Measurements from ENCODE around the gene TBCD.
"Not testable (repeated sequence)": the region's sequence is repeated elsewhere in the genome, so short reads cannot be mapped to it uniquely, and the experiment has no call there.

The TBCD gene

DNA sequence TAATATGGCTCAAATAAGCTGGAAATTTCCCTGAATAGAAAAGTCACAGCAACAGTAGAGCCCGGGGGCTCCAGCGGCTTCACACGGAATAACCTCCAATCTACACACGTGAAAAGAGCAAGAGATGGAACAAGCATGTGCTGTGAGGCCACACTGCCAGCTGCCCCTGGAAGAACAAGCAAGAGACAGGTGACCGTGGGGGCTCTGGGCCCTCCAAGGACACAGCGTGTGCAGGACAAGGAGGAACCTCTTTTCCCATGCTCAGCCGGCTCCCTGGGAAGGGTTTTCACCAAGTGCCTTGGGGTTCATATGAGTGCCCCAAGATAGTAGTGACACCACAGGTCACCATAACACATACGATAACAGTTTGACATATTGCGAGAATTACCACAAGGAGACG lies 198.1 kb downstream of the TBCD start:
- Histone ChIP-seq H3K27me3 (ENCODE audit: insufficient read depth, low read length) (no peaks in the 10 kb centered on the region), H3K36me3 (ENCODE audit: insufficient read depth, low read length) (peaks cover 29% of the 10 kb centered on the region; the same call in 1 of the 2 replicates), H3K9me3 (ENCODE audit: insufficient read depth, low read depth, low read length) (peaks cover 87% of the 10 kb centered on the region), H3K9ac (ENCODE audit: low read depth, low read length) (no peak overlapping the region), H3K4me3 (ENCODE audit: low read length) (no peak overlapping the region), H3K27ac (ENCODE audit: low read depth, low read length) (no peak overlapping the region), H3K4me1 (ENCODE audit: insufficient read depth, low read length) (no peaks in the 10 kb centered on the region)
- WGBS = 96% methylated on average over 10 of the region's 10 CpGs

DNA sequence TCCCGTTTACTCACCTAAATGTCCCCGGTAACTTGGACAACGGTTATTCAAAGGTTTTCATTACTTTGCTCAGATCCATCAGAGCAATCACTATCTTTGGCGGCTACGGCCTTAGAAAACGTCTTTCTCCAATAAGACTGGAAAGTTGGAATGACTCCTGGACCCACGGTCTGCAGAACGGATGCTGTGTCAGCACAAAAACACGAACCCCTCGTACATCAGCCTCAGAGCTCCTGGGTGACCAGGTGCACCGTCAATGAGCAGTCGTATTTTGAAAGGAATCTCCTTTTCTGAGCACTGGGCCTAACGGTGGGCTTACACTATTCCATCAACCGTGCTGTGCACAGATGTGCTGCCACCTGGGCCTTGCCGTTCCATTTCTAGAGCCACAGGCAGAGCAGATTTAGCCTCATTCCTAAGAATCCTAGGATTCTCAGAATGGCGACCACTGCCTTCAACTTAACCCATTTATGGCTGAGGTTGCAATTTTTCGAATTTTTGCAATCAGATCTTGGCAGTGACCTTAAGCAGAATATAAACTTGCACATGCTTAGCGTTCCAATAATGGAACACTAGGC lies 198.7 kb downstream of the TBCD start:
- no peak overlapping the region for H3K27ac ChIP-seq (ENCODE audit: low read depth, low read length)
- H3K4me3 ChIP-seq (ENCODE audit: low read length) = no peak overlapping the region
- no peaks in the 10 kb centered on the region for H3K4me1 ChIP-seq (ENCODE audit: insufficient read depth, low read length)
- 96% methylated on average over 18 of the region's 18 CpGs for WGBS
- H3K27me3 ChIP-seq (ENCODE audit: insufficient read depth, low read length) = no peaks in the 10 kb centered on the region
- H3K9ac ChIP-seq (ENCODE audit: low read depth, low read length) = no peak overlapping the region
- H3K36me3 ChIP-seq (ENCODE audit: insufficient read depth, low read length) = peaks cover 24% of the 10 kb centered on the region; the same call in 1 of the 2 replicates
- peaks cover 87% of the 10 kb centered on the region for H3K9me3 ChIP-seq (ENCODE audit: insufficient read depth, low read depth, low read length)

DNA sequence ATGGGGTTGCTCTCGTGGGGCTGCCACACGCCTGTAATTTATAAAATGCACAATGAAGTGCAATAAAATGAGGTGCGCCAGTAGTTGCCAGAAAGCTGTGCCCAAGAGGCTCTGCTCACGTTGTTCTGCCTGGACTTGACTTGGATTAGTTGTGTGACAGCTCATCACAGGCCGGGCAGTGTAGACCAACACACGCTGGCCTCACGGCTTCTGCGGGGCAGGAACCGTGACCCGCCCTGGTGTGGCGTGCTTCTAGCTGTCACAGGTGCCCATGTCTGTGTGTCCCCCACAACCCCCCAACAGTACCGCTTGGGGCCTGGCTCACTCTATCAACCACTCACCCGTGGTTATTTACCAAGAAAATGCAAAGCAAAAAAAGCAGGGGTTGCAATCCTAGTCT lies 200.2 kb downstream of the TBCD start:
- Histone ChIP-seq H3K9me3 (ENCODE audit: insufficient read depth, low read depth, low read length) (peaks cover 76% of the 10 kb centered on the region), H3K4me3 (ENCODE audit: low read length) (no peak overlapping the region), H3K4me1 (ENCODE audit: insufficient read depth, low read length) (no peaks in the 10 kb centered on the region), H3K27me3 (ENCODE audit: insufficient read depth, low read length) (no peaks in the 10 kb centered on the region), H3K9ac (ENCODE audit: low read depth, low read length) (no peak overlapping the region), H3K27ac (ENCODE audit: low read depth, low read length) (no peak overlapping the region), H3K36me3 (ENCODE audit: insufficient read depth, low read length) (peaks cover 18% of the 10 kb centered on the region; the same call in 1 of the 2 replicates)
- 97% methylated on average over 13 of the region's 13 CpGs for WGBS

DNA sequence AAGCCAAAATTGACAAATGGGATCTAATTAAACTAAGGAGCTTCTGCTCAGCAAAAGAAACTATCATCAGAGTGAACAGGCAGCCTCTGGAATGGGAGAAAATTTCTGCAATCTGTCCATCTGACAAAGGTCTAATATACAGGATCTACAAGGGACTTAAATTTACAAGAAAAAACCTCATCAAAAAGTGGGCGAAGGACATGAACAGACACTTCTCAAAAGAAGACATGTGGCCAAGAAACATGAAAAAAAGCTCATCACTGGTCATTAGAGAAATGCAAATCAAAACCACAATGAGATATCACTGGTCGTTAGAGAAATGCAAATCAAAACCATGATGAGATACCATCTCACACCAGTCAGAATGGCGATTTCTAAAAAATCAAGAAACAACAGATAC lies 203.2 kb downstream of the TBCD start:
- H3K4me3 ChIP-seq (ENCODE audit: low read length); H3K27ac ChIP-seq (ENCODE audit: low read depth, low read length); H3K4me1 ChIP-seq (ENCODE audit: insufficient read depth, low read length); H3K9ac ChIP-seq (ENCODE audit: low read depth, low read length); H3K27me3 ChIP-seq (ENCODE audit: insufficient read depth, low read length): not testable (repeated sequence)
- 97% methylated on average over 3 of the region's 3 CpGs for WGBS
- H3K9me3 ChIP-seq (ENCODE audit: insufficient read depth, low read depth, low read length) = peaks cover 46% of the 10 kb centered on the region
- peaks cover 13% of the 10 kb centered on the region for H3K36me3 ChIP-seq (ENCODE audit: insufficient read depth, low read length)

DNA sequence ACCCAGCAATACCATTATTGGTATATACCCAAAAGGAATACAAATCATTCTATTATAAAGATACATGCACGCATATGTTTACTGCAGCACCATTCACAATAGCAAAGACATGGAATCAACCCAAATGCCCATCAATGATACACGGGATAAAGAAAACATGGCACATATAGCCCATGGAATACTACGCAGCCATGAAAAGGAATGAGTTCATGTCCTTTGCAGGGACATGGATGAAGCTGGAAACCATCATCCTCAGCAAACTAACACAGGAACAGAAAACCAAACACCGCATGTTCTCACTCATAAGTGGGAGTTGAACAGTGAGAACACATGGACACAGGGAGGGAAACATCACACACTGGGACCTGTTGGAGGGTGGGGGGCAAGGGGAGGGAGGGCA lies 203.8 kb downstream of the TBCD start:
- H3K4me1 ChIP-seq (ENCODE audit: insufficient read depth, low read length); H3K4me3 ChIP-seq (ENCODE audit: low read length); H3K36me3 ChIP-seq (ENCODE audit: insufficient read depth, low read length); H3K9ac ChIP-seq (ENCODE audit: low read depth, low read length); H3K27me3 ChIP-seq (ENCODE audit: insufficient read depth, low read length); H3K27ac ChIP-seq (ENCODE audit: low read depth, low read length): not testable (repeated sequence)
- 95% methylated on average over 4 of the region's 4 CpGs for WGBS
- H3K9me3 ChIP-seq (ENCODE audit: insufficient read depth, low read depth, low read length) = peaks cover 40% of the 10 kb centered on the region

DNA sequence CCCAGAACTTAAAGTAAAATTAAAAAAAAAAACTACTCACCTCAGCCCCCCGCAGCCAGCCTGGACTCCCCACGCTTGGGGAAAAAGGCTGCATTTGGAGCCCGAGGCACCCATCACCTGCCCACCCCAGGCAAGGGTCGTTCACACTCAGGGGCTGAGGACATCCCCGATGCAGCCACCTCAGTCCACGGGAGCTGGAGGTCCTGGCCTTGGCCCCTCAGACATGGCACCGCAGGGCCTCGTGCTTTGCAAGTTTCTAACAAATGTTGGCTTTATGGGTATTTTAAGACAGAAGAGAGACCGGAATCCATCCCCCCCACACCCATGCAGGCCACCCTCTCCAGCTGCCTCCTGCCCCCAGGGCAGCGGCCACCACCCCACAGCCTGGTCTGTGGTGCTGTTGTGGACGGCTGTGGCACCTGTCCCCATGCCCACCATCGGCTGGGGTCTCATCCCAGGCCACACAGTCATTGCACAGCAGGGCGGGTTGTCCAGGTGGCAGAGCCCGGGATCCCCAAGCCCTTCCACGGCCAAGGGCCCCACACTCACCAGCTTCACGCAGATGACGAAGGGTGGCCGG lies 204.4 kb downstream of the TBCD start:
- H3K9me3 ChIP-seq (ENCODE audit: insufficient read depth, low read depth, low read length) = peaks cover 34% of the 10 kb centered on the region
- H3K4me1 ChIP-seq (ENCODE audit: insufficient read depth, low read length) = no peaks in the 10 kb centered on the region
- WGBS = 95% methylated on average over 18 of the region's 18 CpGs
- no peaks in the 10 kb centered on the region for H3K27me3 ChIP-seq (ENCODE audit: insufficient read depth, low read length)
- H3K27ac ChIP-seq (ENCODE audit: low read depth, low read length) = no peak overlapping the region
- no peak overlapping the region for H3K9ac ChIP-seq (ENCODE audit: low read depth, low read length)
- H3K4me3 ChIP-seq (ENCODE audit: low read length) = no peak overlapping the region
- peaks cover 6% of the 10 kb centered on the region for H3K36me3 ChIP-seq (ENCODE audit: insufficient read depth, low read length)

DNA sequence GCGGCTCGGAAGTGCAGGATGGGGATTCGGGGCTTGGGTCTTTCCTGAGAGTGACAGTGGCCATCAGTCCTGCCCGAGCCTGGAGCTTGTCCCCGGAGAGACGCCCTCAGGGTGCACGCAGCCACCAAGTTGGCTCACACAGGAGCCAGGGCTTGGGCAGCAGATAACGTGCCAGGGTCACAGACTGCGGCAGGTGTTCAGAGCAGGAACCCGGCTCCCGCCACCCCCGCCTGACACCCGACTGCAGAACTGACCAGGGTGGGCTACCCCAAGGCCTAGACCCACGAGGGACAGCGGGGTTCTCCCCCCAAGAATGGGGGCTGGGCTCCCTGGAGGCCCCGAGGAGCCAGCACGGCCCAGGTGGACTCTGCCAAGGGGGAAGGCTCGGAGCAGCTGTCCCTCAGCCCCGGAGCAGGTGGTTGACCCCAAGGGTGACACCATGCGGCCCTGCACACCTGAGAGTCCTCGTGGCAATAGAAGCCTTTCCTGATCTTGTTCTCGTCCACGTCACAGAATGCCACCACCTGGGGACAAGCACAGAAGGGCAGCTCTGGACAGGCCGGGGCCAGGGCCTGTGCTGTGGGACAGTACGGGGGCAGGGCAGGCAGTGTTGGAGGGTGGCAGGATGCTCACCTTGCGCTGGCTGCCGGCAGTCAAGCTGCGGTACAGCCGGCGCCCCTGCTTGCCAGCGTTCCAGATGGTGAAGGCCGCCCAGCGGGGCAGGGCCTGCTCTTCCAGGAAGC lies 205.0 kb downstream of the TBCD start:
- no peak overlapping the region for H3K27ac ChIP-seq (ENCODE audit: low read depth, low read length)
- 96% methylated on average over 33 of the region's 33 CpGs for WGBS
- no peak overlapping the region for H3K4me3 ChIP-seq (ENCODE audit: low read length)
- peaks cover 28% of the 10 kb centered on the region for H3K9me3 ChIP-seq (ENCODE audit: insufficient read depth, low read depth, low read length)
- H3K9ac ChIP-seq (ENCODE audit: low read depth, low read length) = no peak overlapping the region
- no peaks in the 10 kb centered on the region for H3K27me3 ChIP-seq (ENCODE audit: insufficient read depth, low read length)
- no peaks in the 10 kb centered on the region for H3K4me1 ChIP-seq (ENCODE audit: insufficient read depth, low read length)
- peaks cover 6% of the 10 kb centered on the region for H3K36me3 ChIP-seq (ENCODE audit: insufficient read depth, low read length)

DNA sequence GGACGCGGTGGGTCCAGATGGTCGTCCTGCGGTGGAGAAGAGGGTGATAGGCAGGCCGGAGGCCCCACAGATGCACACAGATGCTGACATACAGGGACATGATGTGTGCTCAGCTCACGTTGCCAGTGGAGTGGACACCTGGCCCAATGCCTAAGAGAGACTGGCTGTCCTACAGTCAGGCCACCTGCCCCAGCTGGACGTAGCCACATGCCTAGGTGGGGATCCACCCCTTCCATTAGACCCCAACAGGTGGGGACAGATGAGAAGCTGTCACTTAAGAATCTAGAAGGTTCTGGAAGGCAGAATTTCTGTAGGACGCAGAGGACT lies 205.6 kb downstream of the TBCD start:
- 96% methylated on average over 8 of the region's 8 CpGs for WGBS
- Histone ChIP-seq H3K36me3 (ENCODE audit: insufficient read depth, low read length) (peaks cover 6% of the 10 kb centered on the region), H3K9me3 (ENCODE audit: insufficient read depth, low read depth, low read length) (peaks cover 23% of the 10 kb centered on the region), H3K4me3 (ENCODE audit: low read length) (no peak overlapping the region), H3K4me1 (ENCODE audit: insufficient read depth, low read length) (no peaks in the 10 kb centered on the region), H3K9ac (ENCODE audit: low read depth, low read length) (no peak overlapping the region), H3K27me3 (ENCODE audit: insufficient read depth, low read length) (no peaks in the 10 kb centered on the region), H3K27ac (ENCODE audit: low read depth, low read length) (no peak overlapping the region)

DNA sequence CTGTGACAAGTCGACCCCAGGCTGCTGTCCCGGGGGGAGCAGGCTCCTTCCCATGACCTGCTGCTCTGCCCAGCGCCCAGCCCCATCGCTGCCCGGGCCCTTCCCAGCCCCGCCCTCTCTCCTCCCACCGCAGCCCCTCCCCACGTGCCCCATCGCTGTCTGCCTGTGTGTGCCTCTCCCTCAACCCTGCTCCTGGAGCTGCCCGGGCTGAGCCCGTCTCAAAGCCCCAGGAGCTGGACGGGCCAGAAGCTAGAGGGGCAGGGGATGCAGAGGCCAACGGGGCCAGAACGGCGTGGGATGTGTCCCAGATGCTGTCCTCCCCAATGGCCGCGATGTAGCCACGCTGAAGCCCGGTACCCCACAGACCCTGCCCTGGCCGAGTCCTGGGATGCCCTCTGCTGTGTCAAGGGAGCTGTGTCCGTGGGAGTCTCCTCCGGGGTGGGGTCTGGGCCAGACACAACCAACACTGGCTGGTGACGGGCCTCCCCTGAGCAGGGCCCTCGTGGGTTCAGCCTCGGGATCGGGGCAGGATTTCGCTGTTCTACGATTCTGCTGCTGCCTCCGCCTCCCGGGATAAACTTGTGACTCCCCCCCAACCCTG lies 206.2 kb downstream of the TBCD start:
- H3K9me3 ChIP-seq (ENCODE audit: insufficient read depth, low read depth, low read length) = peaks cover 16% of the 10 kb centered on the region
- WGBS = 89% methylated on average over 30 of the region's 30 CpGs
- peaks cover 6% of the 10 kb centered on the region for H3K36me3 ChIP-seq (ENCODE audit: insufficient read depth, low read length)
- H3K9ac ChIP-seq (ENCODE audit: low read depth, low read length) = no peak overlapping the region
- H3K4me1 ChIP-seq (ENCODE audit: insufficient read depth, low read length) = no peaks in the 10 kb centered on the region
- H3K27ac ChIP-seq (ENCODE audit: low read depth, low read length) = no peak overlapping the region
- H3K4me3 ChIP-seq (ENCODE audit: low read length) = no peak overlapping the region
- H3K27me3 ChIP-seq (ENCODE audit: insufficient read depth, low read length) = no peaks in the 10 kb centered on the region

DNA sequence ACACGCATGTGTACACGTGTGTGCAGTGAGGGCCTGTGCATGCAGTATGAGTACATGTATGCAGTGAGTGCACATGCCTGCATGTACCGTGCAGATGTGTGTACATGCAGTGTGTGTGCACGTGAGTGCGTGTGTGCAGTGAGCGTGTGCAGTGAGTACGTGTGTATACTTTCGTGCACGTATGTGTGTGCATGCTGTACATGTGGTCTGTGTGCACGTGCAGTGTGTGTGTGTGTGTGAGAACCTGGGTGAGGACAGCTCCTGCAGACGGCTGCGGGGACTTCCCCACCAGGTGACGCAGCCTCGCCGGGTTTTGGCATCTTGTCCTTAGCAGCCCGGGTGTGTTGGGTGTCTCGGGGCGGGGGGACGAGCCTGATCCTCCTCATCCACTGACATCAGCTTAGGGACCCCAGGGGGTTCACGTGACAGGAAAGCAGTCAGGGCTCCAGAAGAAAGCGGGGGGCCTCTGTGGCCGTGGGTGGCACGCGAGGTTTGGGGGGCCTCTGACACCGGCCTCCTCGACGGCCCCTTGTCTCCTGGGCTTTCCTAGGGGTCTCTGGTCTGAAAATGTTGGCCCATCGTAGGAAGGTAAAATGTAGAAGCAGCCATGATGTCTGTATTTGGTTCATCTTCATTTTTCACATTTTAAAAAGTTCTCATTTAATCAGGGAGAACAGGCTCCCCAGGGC lies 207.5 kb downstream of the TBCD start:
- Histone ChIP-seq H3K9ac (ENCODE audit: low read depth, low read length) (no peak overlapping the region), H3K9me3 (ENCODE audit: insufficient read depth, low read depth, low read length) (peaks cover 15% of the 10 kb centered on the region), H3K4me3 (ENCODE audit: low read length) (no peak overlapping the region), H3K36me3 (ENCODE audit: insufficient read depth, low read length) (peaks cover 6% of the 10 kb centered on the region), H3K27me3 (ENCODE audit: insufficient read depth, low read length) (no peaks in the 10 kb centered on the region), H3K27ac (ENCODE audit: low read depth, low read length) (no peak overlapping the region), H3K4me1 (ENCODE audit: insufficient read depth, low read length) (0 out of 2 replicates have a peak, but pooled peaks cover 3% of the 10 kb centered on the region)
- WGBS = 96% methylated on average over 28 of the region's 28 CpGs

DNA sequence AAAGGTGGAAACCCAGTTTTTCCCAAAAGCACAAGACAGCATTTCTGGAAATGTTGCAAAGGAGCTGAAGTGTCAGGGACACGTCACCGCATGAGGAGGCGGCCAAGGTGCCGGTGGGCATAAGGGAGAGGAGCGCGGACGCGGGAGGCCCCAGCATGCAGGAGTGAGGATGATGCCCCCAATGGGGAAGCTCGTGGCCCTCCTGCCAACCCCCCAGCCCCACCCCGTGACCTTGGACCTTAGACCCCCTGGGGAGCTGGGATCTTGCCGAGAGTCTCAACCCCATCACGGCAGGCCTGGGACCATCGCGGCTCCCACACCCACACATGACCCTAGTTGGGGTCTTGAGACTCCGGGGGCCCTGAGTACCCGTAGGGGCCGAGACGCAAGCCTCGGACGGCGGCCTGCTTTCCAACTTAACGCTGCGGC lies 208.1 kb downstream of the TBCD start:
- no peak overlapping the region for H3K9ac ChIP-seq (ENCODE audit: low read depth, low read length)
- H3K4me3 ChIP-seq (ENCODE audit: low read length) = no peak overlapping the region
- H3K4me1 ChIP-seq (ENCODE audit: insufficient read depth, low read length) = 0 out of 2 replicates have a peak, but pooled peaks cover 3% of the 10 kb centered on the region
- H3K9me3 ChIP-seq (ENCODE audit: insufficient read depth, low read depth, low read length) = peaks cover 10% of the 10 kb centered on the region
- WGBS = 96% methylated on average over 23 of the region's 23 CpGs
- H3K27ac ChIP-seq (ENCODE audit: low read depth, low read length) = no peak overlapping the region
- H3K27me3 ChIP-seq (ENCODE audit: insufficient read depth, low read length) = no peaks in the 10 kb centered on the region
- peaks cover 6% of the 10 kb centered on the region for H3K36me3 ChIP-seq (ENCODE audit: insufficient read depth, low read length)

Data from HUES64 (cell line).